ENCODE measurements around the gene GRM3. TPM values are rescaled to one million over a fixed set of nuclear protein-coding genes. Genes with fewer than 3 reads are reported as not detected.

The GRM3 gene
- total and polyA plus RNA-seq, 2 of the 13 experiments (the other 11 are each of a cell fraction or from before 2014, with no cell fraction given): not detected

DNA sequence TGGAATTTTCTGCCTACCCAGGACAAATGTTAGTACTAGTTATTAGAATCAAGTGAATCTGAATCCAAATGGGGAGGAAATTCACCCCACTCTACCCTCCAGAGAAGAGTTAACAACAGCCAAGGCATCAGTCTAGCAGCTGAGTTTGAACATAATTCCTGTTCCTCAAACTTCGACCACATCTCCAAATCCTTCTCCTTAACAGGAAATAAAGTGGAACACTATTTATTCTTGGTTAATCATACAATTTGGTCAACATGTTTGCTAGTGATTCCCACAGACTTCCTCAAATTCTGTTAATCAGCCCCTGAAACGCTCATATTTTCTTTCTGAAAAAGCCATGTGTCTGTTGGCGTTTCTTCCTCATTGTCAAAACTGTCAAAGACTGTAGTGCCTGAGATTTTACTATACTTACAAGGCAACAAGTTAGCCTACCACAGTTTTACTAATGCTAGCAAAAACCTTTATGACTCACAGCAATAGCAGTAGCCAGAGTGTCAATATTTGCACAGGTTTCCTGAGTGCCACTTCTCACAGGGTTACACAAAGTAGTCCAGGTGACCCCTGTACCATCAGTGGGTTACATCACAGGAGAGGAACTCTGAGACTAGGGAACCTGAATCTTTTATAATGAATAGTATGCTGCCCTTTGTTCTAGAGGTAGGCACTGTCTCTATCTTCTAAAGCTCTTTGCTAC is 202.9 kb downstream of the GRM3 start (continued):
- TF ChIP-seq, protein P1, sequence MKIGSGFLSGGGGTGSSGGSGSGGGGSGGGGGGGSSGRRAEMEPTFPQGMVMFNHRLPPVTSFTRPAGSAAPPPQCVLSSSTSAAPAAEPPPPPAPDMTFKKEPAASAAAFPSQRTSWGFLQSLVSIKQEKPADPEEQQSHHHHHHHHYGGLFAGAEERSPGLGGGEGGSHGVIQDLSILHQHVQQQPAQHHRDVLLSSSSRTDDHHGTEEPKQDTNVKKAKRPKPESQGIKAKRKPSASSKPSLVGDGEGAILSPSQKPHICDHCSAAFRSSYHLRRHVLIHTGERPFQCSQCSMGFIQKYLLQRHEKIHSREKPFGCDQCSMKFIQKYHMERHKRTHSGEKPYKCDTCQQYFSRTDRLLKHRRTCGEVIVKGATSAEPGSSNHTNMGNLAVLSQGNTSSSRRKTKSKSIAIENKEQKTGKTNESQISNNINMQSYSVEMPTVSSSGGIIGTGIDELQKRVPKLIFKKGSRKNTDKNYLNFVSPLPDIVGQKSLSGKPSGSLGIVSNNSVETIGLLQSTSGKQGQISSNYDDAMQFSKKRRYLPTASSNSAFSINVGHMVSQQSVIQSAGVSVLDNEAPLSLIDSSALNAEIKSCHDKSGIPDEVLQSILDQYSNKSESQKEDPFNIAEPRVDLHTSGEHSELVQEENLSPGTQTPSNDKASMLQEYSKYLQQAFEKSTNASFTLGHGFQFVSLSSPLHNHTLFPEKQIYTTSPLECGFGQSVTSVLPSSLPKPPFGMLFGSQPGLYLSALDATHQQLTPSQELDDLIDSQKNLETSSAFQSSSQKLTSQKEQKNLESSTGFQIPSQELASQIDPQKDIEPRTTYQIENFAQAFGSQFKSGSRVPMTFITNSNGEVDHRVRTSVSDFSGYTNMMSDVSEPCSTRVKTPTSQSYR (CRISPR knock-in tag; IDR thresholded peaks at IDR 0.05; ENCODE audit: borderline replicate concordance): peak; percentile 40; the same call in 1 of the 2 replicates
- TF ChIP-seq RXRA (CRISPR knock-in tag; IDR thresholded peaks at IDR 0.05) (peak; percentile 88; the same call in 1 of the 2 replicates), TCF12 (IDR thresholded peaks at IDR 0.05) (no peak), TCF12 (CRISPR knock-in tag; IDR thresholded peaks at IDR 0.05) (no peak), ZNF232 (CRISPR knock-in tag; IDR thresholded peaks at IDR 0.05; ENCODE audit: borderline replicate concordance) (no peak), SRSF1 (optimal IDR thresholded peaks at IDR 0.05; ENCODE audit: low read depth, low read length) (no peak), KLF16 (CRISPR knock-in tag; IDR thresholded peaks at IDR 0.05) (peak in 1 of 2 experiments; percentile 85; a peak in 2 of 4 replicates), CCDC6 (CRISPR knock-in tag; IDR thresholded peaks at IDR 0.05) (no peak), ZNF616 (CRISPR knock-in tag; IDR thresholded peaks at IDR 0.05; ENCODE audit: low read depth) (no peak), SAP130 (CRISPR knock-in tag; IDR thresholded peaks at IDR 0.05; ENCODE audit: low read depth) (peak; percentile 84), MED1 (CRISPR knock-in tag; IDR thresholded peaks at IDR 0.05) (peak; percentile 81; the same call in 1 of the 2 replicates)
- TF ChIP-seq, protein P2, sequence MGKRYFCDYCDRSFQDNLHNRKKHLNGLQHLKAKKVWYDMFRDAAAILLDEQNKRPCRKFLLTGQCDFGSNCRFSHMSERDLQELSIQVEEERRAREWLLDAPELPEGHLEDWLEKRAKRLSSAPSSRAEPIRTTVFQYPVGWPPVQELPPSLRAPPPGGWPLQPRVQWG (CRISPR knock-in tag; IDR thresholded peaks at IDR 0.05; ENCODE audit: borderline replicate concordance, low read depth): no peak
- TF ChIP-seq, protein P3, sequence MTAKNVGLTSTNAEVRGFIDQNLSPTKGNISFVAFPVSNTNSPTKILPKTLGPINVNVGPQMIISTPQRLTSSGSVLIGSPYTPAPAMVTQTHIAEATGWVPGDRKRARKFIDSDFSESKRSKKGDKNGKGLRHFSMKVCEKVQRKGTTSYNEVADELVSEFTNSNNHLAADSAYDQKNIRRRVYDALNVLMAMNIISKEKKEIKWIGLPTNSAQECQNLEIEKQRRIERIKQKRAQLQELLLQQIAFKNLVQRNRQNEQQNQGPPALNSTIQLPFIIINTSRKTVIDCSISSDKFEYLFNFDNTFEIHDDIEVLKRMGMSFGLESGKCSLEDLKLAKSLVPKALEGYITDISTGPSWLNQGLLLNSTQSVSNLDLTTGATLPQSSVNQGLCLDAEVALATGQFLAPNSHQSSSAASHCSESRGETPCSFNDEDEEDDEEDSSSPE (CRISPR knock-in tag; IDR thresholded peaks at IDR 0.05): no peak
- TF ChIP-seq, protein P4, sequence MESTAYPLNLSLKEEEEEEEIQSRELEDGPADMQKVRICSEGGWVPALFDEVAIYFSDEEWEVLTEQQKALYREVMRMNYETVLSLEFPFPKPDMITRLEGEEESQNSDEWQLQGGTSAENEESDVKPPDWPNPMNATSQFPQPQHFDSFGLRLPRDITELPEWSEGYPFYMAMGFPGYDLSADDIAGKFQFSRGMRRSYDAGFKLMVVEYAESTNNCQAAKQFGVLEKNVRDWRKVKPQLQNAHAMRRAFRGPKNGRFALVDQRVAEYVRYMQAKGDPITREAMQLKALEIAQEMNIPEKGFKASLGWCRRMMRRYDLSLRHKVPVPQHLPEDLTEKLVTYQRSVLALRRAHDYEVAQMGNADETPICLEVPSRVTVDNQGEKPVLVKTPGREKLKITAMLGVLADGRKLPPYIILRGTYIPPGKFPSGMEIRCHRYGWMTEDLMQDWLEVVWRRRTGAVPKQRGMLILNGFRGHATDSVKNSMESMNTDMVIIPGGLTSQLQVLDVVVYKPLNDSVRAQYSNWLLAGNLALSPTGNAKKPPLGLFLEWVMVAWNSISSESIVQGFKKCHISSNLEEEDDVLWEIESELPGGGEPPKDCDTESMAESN (CRISPR knock-in tag; conservative IDR thresholded peaks at IDR 0.05): peak; percentile 59; the same call in 1 of the 2 replicates
- TF ChIP-seq, protein P5, sequence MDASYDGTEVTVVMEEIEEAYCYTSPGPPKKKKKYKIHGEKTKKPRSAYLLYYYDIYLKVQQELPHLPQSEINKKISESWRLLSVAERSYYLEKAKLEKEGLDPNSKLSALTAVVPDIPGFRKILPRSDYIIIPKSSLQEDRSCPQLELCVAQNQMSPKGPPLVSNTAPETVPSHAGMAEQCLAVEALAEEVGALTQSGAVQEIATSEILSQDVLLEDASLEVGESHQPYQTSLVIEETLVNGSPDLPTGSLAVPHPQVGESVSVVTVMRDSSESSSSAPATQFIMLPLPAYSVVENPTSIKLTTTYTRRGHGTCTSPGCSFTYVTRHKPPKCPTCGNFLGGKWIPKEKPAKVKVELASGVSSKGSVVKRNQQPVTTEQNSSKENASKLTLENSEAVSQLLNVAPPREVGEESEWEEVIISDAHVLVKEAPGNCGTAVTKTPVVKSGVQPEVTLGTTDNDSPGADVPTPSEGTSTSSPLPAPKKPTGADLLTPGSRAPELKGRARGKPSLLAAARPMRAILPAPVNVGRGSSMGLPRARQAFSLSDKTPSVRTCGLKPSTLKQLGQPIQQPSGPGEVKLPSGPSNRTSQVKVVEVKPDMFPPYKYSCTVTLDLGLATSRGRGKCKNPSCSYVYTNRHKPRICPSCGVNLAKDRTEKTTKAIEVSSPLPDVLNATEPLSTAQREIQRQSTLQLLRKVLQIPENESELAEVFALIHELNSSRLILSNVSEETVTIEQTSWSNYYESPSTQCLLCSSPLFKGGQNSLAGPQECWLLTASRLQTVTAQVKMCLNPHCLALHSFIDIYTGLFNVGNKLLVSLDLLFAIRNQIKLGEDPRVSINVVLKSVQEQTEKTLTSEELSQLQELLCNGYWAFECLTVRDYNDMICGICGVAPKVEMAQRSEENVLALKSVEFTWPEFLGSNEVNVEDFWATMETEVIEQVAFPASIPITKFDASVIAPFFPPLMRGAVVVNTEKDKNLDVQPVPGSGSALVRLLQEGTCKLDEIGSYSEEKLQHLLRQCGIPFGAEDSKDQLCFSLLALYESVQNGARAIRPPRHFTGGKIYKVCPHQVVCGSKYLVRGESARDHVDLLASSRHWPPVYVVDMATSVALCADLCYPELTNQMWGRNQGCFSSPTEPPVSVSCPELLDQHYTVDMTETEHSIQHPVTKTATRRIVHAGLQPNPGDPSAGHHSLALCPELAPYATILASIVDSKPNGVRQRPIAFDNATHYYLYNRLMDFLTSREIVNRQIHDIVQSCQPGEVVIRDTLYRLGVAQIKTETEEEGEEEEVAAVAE (CRISPR knock-in tag; IDR thresholded peaks at IDR 0.05; ENCODE audit: borderline replicate concordance): 0 out of 2 replicates have a peak, but pooled peaks have one; percentile 70
- TF ChIP-seq, protein P6, sequence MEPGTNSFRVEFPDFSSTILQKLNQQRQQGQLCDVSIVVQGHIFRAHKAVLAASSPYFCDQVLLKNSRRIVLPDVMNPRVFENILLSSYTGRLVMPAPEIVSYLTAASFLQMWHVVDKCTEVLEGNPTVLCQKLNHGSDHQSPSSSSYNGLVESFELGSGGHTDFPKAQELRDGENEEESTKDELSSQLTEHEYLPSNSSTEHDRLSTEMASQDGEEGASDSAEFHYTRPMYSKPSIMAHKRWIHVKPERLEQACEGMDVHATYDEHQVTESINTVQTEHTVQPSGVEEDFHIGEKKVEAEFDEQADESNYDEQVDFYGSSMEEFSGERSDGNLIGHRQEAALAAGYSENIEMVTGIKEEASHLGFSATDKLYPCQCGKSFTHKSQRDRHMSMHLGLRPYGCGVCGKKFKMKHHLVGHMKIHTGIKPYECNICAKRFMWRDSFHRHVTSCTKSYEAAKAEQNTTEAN (CRISPR knock-in tag; conservative IDR thresholded peaks at IDR 0.05): no peak

Measured in HepG2 (cell line).